Fibroblast of lung (primary cell): ENCODE measurements around the gene RXRA. TPM values are rescaled to one million over a fixed set of nuclear protein-coding genes. Genes with fewer than 3 reads are reported as not detected.

Source experiments
- DNase-seq, 2 donors: peaks; one replicate each; pipeline versions ENCODE4 v3.0.0 to v3.0.0-alpha.2; 2010; ENCODE audit warnings: low read depth in 2 of 2
- H2AFZ ChIP-seq: 2 replicates; pipeline ENCODE4 v1.5.1; 2012; ENCODE audit warnings: low read length, control low read depth, inconsistent platforms
- H3K27ac ChIP-seq: 2 replicates; pipeline ENCODE4 v1.5.1; 2011; ENCODE audit warnings: low read length, control low read depth; ENCODE audit not compliant: insufficient read depth
- H3K27me3 ChIP-seq: 2 replicates; pipeline ENCODE4 v1.5.1; 2011; ENCODE audit warnings: mild to moderate bottlenecking, low read length; ENCODE audit not compliant: control insufficient read depth, insufficient read depth
- H3K36me3 ChIP-seq: 2 replicates; pipeline ENCODE4 v1.5.1; 2011; ENCODE audit warnings: low read length; ENCODE audit not compliant: control insufficient read depth, insufficient read depth
- H3K4me1 ChIP-seq: 2 replicates; pipeline ENCODE4 v1.5.1; 2011; ENCODE audit warnings: low read length; ENCODE audit not compliant: control insufficient read depth, insufficient read depth; ENCODE audit errors: extremely low read depth
- H3K4me2 ChIP-seq: 2 replicates; pipeline ENCODE4 v1.5.1; 2011; ENCODE audit warnings: low read length, control low read depth; ENCODE audit not compliant: insufficient read depth; ENCODE audit errors: extremely low read depth
- H3K4me3 ChIP-seq, 4 experiments: fragments of 200-600 bp in 1 of 4; sonication (generic) in 1 of 4; replicated peaks in 1 of 4; 2 replicates each; pipeline ENCODE4 v1.5.1; 2011 to 2016; ENCODE audit warnings: low read length in 4 of 4, low read depth in 3 of 4, mild to moderate bottlenecking in 3 of 4, control low read depth in 2 of 4, inconsistent platforms in 1 of 4, mixed read lengths in 1 of 4; ENCODE audit not compliant: insufficient read depth in 1 of 4; ENCODE audit errors: control extremely low read depth in 1 of 4
- H3K79me2 ChIP-seq: 2 replicates; pipeline ENCODE4 v1.5.1; 2012; ENCODE audit warnings: mild to moderate bottlenecking, low read length, inconsistent platforms; ENCODE audit not compliant: control insufficient read depth, insufficient read depth
- H3K9ac ChIP-seq: 2 replicates; pipeline ENCODE4 v1.5.1; 2011; ENCODE audit warnings: mild to moderate bottlenecking, low read length, control low read depth; ENCODE audit not compliant: insufficient read depth
- H3K9me3 ChIP-seq: 2 replicates; pipeline ENCODE4 v1.5.1; 2012; ENCODE audit warnings: low read depth, low read length; ENCODE audit not compliant: control insufficient read depth, insufficient read depth
- H4K20me1 ChIP-seq: 2 replicates; pipeline ENCODE4 v1.5.1; 2011; ENCODE audit warnings: low read length; ENCODE audit not compliant: control insufficient read depth, insufficient read depth; ENCODE audit errors: extremely low read depth
- CTCF ChIP-seq, 2 donors: IDR thresholded peaks in 1 of 2; conservative IDR thresholded peaks in 1 of 2; 1 replicate in 1 of 2; 2 replicates in 1 of 2; pipeline ENCODE4 v1.5.1; 2011 to 2012; ENCODE audit warnings: low read length in 2 of 2, control low read depth in 1 of 2, inconsistent platforms in 1 of 2, low read depth in 1 of 2, mild to moderate bottlenecking in 1 of 2
- EZH2 ChIP-seq: IDR thresholded peaks from 2 replicates; pipeline ENCODE4 v1.5.1; 2012; ENCODE audit warnings: low read length, control low read depth, mild to moderate bottlenecking; ENCODE audit errors: missing control alignments
- polyA plus RNA-seq, 2 donors: library from polyadenylated mRNA; depleted of rRNA in 1 of 2; stranded (reverse) in 1 of 2; unstranded in 1 of 2; fragments of >200 nt; gene quantifications; 2 replicates each; pipeline ENCODE4 v1.2.1, GENCODE V29; 2011 to 2012; ENCODE audit warnings: missing spikeins in 1 of 2
- total RNA-seq: library from RNA; depleted of rRNA; stranded (reverse); fragments of >200 nt; gene quantifications from 2 replicates; pipeline ENCODE4 v1.2.1, GENCODE V29; 2014

The RXRA gene
- total and polyA plus RNA-seq, 2 donors (not counting 1 experiment from before 2014, with no cell fraction given) = 13.3 to 14.9 TPM

- Histone ChIP-seq H3K79me2 (peaks cover 12% of the 10 kb centered on the region), H2AFZ (no peak overlapping the region), H3K36me3 (no peaks in the 10 kb centered on the region), H3K9ac (no peak overlapping the region), H3K4me3 (no peak overlapping the region), H3K27me3 (no peaks in the 10 kb centered on the region), H3K4me2 (no peak overlapping the region), H3K27ac (no peak overlapping the region), H3K9me3 (no peaks in the 10 kb centered on the region), H4K20me1 (no peaks in the 10 kb centered on the region), H3K4me1 (no peaks in the 10 kb centered on the region)
- TF ChIP-seq EZH2 (no peak), CTCF (conservative IDR thresholded peaks at IDR 0.05 in 1 of 2, IDR thresholded peaks at IDR 0.05 in 1 of 2; ENCODE audit: low read depth in 1 of 2, low read length in 2 of 2) (no peak)
- DNase-seq = no peak
Measured at GRCh38 chr9:134393582-134394280, 67.5 kb downstream of the RXRA start.

GRCh38 chr9:134395002-134395517, 68.8 kb downstream of the RXRA start:
- TF ChIP-seq CTCF (conservative IDR thresholded peaks at IDR 0.05 in 1 of 2, IDR thresholded peaks at IDR 0.05 in 1 of 2; ENCODE audit: low read depth in 1 of 2, low read length in 2 of 2) (no peak), EZH2 (no peak)
- Histone ChIP-seq H3K4me3 (no peak overlapping the region), H3K27ac (no peak overlapping the region), H3K27me3 (no peaks in the 10 kb centered on the region), H3K9me3 (no peaks in the 10 kb centered on the region), H2AFZ (no peak overlapping the region), H3K36me3 (no peaks in the 10 kb centered on the region), H3K4me1 (no peaks in the 10 kb centered on the region), H3K79me2 (peaks cover 11% of the 10 kb centered on the region), H4K20me1 (no peaks in the 10 kb centered on the region), H3K4me2 (no peak overlapping the region), H3K9ac (no peak overlapping the region)
- no peak for DNase-seq

GRCh38 chr9:134395737-134396257, 69.5 kb downstream of the RXRA start:
- Histone ChIP-seq H3K4me1 (no peaks in the 10 kb centered on the region), H3K27me3 (no peaks in the 10 kb centered on the region), H3K27ac (no peak overlapping the region), H2AFZ (no peak overlapping the region), H3K36me3 (no peaks in the 10 kb centered on the region), H3K9ac (no peak overlapping the region), H3K4me3 (no peak overlapping the region), H4K20me1 (no peaks in the 10 kb centered on the region), H3K79me2 (peaks cover 11% of the 10 kb centered on the region), H3K4me2 (no peak overlapping the region), H3K9me3 (no peaks in the 10 kb centered on the region)
- no peak for DNase-seq
- TF ChIP-seq CTCF (conservative IDR thresholded peaks at IDR 0.05 in 1 of 2, IDR thresholded peaks at IDR 0.05 in 1 of 2; ENCODE audit: low read depth in 1 of 2, low read length in 2 of 2) (no peak), EZH2 (no peak)
